ENCODE measurements around the gene GRID1.
A peak's percentile ranks its signal among the peaks of the same experiment; 100 is the strongest.

The GRID1 gene

GRCh38 chr10:86319676-86320075, 46.9 kb downstream of the GRID1 start:
- ChIA-PET CTCF (interaction anchor here (0.5 to 0.7 kb wide), 2 partner anchors 140 to 158 kb away, joined by 3 to 6 read pairs; no protein-coding TSS in a partner anchor), POLR2A (no interaction called here)
- Histone ChIP-seq H3K4me3 (ENCODE audit: low read depth, low read length) (no peak overlapping the region), H3K27ac (ENCODE audit: extremely low read depth, low read depth, low read length) (no peak overlapping the region), H3K4me1 (ENCODE audit: control insufficient read depth, insufficient read depth, low read length) (peaks cover 5% of the 10 kb centered on the region; the same call in 1 of the 2 replicates), H3K36me3 (ENCODE audit: control insufficient read depth in 2 of 2, insufficient read depth in 1 of 2, low read length in 2 of 2) (no peaks in the 10 kb centered on the region), H3K9me3 (ENCODE audit: control insufficient read depth, insufficient read depth, low read depth, low read length) (no peaks in the 10 kb centered on the region)
- no peak for TF ChIP-seq ZNF768 (tag by site-specific recombination; IDR thresholded peaks at IDR 0.05)
- TF ChIP-seq, protein P1, sequence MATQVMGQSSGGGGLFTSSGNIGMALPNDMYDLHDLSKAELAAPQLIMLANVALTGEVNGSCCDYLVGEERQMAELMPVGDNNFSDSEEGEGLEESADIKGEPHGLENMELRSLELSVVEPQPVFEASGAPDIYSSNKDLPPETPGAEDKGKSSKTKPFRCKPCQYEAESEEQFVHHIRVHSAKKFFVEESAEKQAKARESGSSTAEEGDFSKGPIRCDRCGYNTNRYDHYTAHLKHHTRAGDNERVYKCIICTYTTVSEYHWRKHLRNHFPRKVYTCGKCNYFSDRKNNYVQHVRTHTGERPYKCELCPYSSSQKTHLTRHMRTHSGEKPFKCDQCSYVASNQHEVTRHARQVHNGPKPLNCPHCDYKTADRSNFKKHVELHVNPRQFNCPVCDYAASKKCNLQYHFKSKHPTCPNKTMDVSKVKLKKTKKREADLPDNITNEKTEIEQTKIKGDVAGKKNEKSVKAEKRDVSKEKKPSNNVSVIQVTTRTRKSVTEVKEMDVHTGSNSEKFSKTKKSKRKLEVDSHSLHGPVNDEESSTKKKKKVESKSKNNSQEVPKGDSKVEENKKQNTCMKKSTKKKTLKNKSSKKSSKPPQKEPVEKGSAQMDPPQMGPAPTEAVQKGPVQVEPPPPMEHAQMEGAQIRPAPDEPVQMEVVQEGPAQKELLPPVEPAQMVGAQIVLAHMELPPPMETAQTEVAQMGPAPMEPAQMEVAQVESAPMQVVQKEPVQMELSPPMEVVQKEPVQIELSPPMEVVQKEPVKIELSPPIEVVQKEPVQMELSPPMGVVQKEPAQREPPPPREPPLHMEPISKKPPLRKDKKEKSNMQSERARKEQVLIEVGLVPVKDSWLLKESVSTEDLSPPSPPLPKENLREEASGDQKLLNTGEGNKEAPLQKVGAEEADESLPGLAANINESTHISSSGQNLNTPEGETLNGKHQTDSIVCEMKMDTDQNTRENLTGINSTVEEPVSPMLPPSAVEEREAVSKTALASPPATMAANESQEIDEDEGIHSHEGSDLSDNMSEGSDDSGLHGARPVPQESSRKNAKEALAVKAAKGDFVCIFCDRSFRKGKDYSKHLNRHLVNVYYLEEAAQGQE (tag by site-specific recombination; IDR thresholded peaks at IDR 0.05), result peak; percentile 59

DNA sequence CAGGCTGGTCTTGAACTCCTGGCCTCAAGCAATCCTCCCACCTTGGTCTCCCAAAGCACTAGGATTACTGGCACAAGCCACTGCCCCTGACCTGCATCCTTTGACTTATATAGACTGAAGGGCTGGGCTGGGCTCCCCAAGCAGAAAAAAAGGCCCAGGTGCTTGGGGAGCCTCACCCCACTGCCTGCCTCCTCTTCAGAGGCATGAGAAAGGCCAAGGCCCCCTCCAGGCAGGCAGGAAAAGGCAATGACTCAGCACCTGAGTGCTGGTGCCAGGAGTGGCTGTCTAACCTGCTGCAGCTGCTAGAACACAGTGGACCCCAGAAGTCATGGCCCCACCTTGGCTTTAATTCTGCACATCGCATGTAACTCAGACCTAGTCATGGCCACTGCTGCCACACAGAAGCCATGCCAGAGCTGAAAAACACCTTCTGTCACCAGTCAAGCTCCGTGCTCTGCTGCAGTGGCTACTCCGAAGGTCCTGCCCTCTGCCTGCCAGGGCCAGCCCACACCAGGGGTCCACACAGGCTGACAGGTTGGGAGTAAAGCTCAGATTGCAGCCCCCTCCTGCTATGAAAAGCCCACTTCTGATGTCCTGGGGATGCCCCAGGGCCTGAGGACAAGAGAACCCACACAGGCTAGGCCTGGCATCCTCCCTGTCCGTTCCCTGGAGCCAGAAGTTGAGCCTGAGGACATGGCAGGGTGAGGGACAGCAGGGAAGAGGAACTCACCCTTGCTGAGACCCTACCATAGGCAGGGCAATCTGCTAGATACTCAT, 48.5 kb downstream of the GRID1 start:
- H3K36me3 ChIP-seq (ENCODE audit: control insufficient read depth in 2 of 2, insufficient read depth in 1 of 2, low read length in 2 of 2), result no peaks in the 10 kb centered on the region
- H3K27ac ChIP-seq (ENCODE audit: extremely low read depth, low read depth, low read length), result no peak overlapping the region
- CTCF ChIA-PET, result no interaction called here
- 0 out of 2 replicates have a peak, but pooled peaks cover 3% of the 10 kb centered on the region for H3K4me1 ChIP-seq (ENCODE audit: control insufficient read depth, insufficient read depth, low read length)
- H3K4me3 ChIP-seq (ENCODE audit: low read depth, low read length), result no peak overlapping the region
- TF ChIP-seq ZNF223 (tag by site-specific recombination; IDR thresholded peaks at IDR 0.05) (no peak), MEIS1 (CRISPR knock-in tag; IDR thresholded peaks at IDR 0.05; ENCODE audit: borderline replicate concordance) (no peak), RBAK (tag by site-specific recombination; IDR thresholded peaks at IDR 0.05) (no peak), ELK4 (IDR thresholded peaks at IDR 0.05; ENCODE audit: borderline replicate concordance, low read depth, low read length) (no peak), ZNF48 (tag by site-specific recombination; IDR thresholded peaks at IDR 0.05) (no peak), ZNF175 (tag by site-specific recombination; IDR thresholded peaks at IDR 0.05) (no peak), ZNF544 (tag by site-specific recombination; IDR thresholded peaks at IDR 0.05) (no peak), ZNF561 (tag by site-specific recombination; IDR thresholded peaks at IDR 0.05; ENCODE audit: borderline replicate concordance) (no peak), PRDM1 (tag by site-specific recombination; IDR thresholded peaks at IDR 0.05) (no peak), ZSCAN18 (tag by site-specific recombination; IDR thresholded peaks at IDR 0.05) (no peak), ZNF426 (tag by site-specific recombination; IDR thresholded peaks at IDR 0.05) (no peak), ZNF658 (tag by site-specific recombination; IDR thresholded peaks at IDR 0.05) (no peak), ZNF791 (tag by site-specific recombination; IDR thresholded peaks at IDR 0.05) (no peak), ZNF221 (tag by site-specific recombination; IDR thresholded peaks at IDR 0.05; ENCODE audit: borderline replicate concordance) (no peak), WT1 (tag by site-specific recombination; IDR thresholded peaks at IDR 0.05) (no peak), ZNF776 (tag by site-specific recombination; IDR thresholded peaks at IDR 0.05; ENCODE audit: borderline replicate concordance) (no peak)
- TF ChIP-seq, protein P2, sequence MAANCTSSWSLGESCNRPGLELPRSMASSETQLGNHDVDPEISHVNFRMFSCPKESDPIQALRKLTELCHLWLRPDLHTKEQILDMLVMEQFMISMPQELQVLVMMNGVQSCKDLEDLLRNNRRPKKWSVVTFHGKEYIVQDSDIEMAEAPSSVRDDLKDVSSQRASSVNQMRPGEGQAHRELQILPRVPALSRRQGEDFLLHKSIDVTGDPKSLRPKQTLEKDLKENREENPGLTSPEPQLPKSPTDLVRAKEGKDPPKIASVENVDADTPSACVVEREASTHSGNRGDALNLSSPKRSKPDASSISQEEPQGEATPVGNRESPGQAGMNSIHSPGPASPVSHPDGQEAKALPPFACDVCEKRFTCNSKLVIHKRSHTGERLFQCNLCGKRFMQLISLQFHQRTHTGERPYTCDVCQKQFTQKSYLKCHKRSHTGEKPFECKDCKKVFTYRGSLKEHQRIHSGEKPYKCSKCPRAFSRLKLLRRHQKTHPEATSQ (tag by site-specific recombination; IDR thresholded peaks at IDR 0.05), result no peak
- TF ChIP-seq, protein P3, sequence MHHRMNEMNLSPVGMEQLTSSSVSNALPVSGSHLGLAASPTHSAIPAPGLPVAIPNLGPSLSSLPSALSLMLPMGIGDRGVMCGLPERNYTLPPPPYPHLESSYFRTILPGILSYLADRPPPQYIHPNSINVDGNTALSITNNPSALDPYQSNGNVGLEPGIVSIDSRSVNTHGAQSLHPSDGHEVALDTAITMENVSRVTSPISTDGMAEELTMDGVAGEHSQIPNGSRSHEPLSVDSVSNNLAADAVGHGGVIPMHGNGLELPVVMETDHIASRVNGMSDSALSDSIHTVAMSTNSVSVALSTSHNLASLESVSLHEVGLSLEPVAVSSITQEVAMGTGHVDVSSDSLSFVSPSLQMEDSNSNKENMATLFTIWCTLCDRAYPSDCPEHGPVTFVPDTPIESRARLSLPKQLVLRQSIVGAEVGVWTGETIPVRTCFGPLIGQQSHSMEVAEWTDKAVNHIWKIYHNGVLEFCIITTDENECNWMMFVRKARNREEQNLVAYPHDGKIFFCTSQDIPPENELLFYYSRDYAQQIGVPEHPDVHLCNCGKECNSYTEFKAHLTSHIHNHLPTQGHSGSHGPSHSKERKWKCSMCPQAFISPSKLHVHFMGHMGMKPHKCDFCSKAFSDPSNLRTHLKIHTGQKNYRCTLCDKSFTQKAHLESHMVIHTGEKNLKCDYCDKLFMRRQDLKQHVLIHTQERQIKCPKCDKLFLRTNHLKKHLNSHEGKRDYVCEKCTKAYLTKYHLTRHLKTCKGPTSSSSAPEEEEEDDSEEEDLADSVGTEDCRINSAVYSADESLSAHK (tag by site-specific recombination; IDR thresholded peaks at IDR 0.05), result no peak
- no peaks in the 10 kb centered on the region for H3K9me3 ChIP-seq (ENCODE audit: control insufficient read depth, insufficient read depth, low read depth, low read length)
- POLR2A ChIA-PET, result interaction anchor here (0.6 kb wide), 1 partner anchor 1487 kb away, joined by 3 read pairs; no protein-coding TSS in a partner anchor
